ENCODE measurements around the gene ZFP1.

DNA sequence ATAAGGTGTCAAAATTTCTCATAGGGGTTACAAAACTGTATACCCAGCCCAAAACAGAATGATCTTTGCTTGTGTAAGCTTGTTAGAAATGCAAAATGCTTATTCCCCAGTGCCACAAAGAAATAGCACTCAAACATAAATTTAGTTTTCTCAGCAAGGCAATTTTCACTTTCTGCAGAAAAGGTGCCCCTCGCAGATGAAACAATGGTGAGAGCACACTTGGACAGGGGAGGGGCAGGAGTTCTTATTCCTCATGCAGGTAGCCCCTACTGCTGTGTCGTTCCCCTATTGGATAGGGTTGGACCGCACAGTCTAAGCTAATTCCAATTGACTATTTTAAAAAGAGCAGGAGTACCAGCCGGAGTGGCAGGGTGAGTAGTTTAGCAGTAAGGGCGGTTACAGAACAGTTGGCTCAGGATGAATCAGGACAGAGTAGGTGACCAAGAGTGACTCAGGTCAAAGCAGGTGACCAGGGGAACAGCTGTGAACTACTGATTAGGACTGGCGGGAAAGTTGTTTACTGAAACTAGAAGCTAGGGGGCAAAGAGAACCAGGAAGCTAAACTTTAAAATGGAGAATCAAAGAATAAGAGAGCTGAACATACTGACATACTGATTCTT lies 26.3 kb upstream of the ZFP1 start:
- TF ChIP-seq, protein P1, sequence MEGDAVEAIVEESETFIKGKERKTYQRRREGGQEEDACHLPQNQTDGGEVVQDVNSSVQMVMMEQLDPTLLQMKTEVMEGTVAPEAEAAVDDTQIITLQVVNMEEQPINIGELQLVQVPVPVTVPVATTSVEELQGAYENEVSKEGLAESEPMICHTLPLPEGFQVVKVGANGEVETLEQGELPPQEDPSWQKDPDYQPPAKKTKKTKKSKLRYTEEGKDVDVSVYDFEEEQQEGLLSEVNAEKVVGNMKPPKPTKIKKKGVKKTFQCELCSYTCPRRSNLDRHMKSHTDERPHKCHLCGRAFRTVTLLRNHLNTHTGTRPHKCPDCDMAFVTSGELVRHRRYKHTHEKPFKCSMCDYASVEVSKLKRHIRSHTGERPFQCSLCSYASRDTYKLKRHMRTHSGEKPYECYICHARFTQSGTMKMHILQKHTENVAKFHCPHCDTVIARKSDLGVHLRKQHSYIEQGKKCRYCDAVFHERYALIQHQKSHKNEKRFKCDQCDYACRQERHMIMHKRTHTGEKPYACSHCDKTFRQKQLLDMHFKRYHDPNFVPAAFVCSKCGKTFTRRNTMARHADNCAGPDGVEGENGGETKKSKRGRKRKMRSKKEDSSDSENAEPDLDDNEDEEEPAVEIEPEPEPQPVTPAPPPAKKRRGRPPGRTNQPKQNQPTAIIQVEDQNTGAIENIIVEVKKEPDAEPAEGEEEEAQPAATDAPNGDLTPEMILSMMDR (IDR thresholded peaks at IDR 0.05) = no peak
- no peak for TF ChIP-seq POLR2A (IDR thresholded peaks at IDR 0.05)
